Lung (tissue), 12 donors: ENCODE results near the gene CSH2. TPM values are rescaled to one million over a fixed set of nuclear protein-coding genes. Genes with fewer than 3 reads are reported as not detected.

Experiments
- ATAC-seq: fragments of 200-7000 bp; cut with Tn5 transposase; one replicate; pipeline ENCODE4 v1.9.1; 2020; ENCODE audit warnings: moderate number of reproducible peaks; ENCODE audit not compliant: insufficient read depth, low FRiP score
- DNase-seq, 3 donors: peaks; one replicate each; pipeline ENCODE4 v3.0.0-alpha.2; 2013 to 2017
- H3K27ac ChIP-seq, 2 donors: one replicate each; pipeline ENCODE4 v1.5.1; 2013; ENCODE audit warnings: mild to moderate bottlenecking in 2 of 2, moderate library complexity in 2 of 2, control low read depth in 1 of 2, inconsistent platforms in 1 of 2, low read depth in 1 of 2, low read length in 1 of 2
- H3K27me3 ChIP-seq, 3 donors: one replicate each; pipeline ENCODE4 v1.5.1; 2013; ENCODE audit warnings: low read length in 2 of 3; ENCODE audit not compliant: control insufficient read depth in 3 of 3, insufficient read depth in 3 of 3
- H3K36me3 ChIP-seq, 4 donors: one replicate each; pipeline ENCODE4 v1.5.1; 2013; ENCODE audit warnings: low read length in 4 of 4, mild to moderate bottlenecking in 1 of 4, moderate library complexity in 1 of 4; ENCODE audit not compliant: control insufficient read depth in 4 of 4, insufficient read depth in 4 of 4
- H3K4me1 ChIP-seq, 5 donors: one replicate each; pipeline ENCODE4 v1.5.1; 2013; ENCODE audit warnings: low read length in 5 of 5, mild to moderate bottlenecking in 2 of 5, moderate library complexity in 1 of 5; ENCODE audit not compliant: control insufficient read depth in 5 of 5, insufficient read depth in 5 of 5
- H3K4me3 ChIP-seq: one replicate; pipeline ENCODE4 v1.5.1; 2013; ENCODE audit warnings: mild to moderate bottlenecking, control low read depth, moderate library complexity
- H3K9ac ChIP-seq, 2 donors: one replicate each; pipeline ENCODE4 v1.5.1; 2013; ENCODE audit warnings: low read length in 2 of 2, control low read depth in 1 of 2; ENCODE audit not compliant: insufficient read depth in 1 of 2
- H3K9me3 ChIP-seq, 4 donors: one replicate each; pipeline ENCODE4 v1.5.1; 2013; ENCODE audit warnings: low read length in 3 of 4, mild to moderate bottlenecking in 1 of 4, moderate library complexity in 1 of 4; ENCODE audit not compliant: control insufficient read depth in 4 of 4, insufficient read depth in 3 of 4
- WGBS, 2 donors: extraction: QIAGEN DNeasy Blood & Tissue Kit; methylation state at CpG; one replicate each; pipeline ENCODE4 v1.1.7; 2013; 5-methylcytosine and 5-hydroxymethylcytosine counted together
- polyA plus RNA-seq, 2 donors: library from polyadenylated mRNA; stranded (reverse); fragments of 200-250 nt; gene quantifications; one replicate each; pipeline ENCODE4 v1.2.1, GENCODE V29; 2013
- total RNA-seq, 2 donors: library from RNA; depleted of rRNA in 1 of 2; stranded (reverse); fragments of >200 nt in 1 of 2; gene quantifications; one replicate each; pipeline ENCODE4 v1.2.1, GENCODE V29; 2014 to 2021
- TF ChIP-seq, protein P1 (sequence below): IDR thresholded peaks from 2 replicates; pipeline ENCODE4 v1.5.1; 2012; ENCODE audit warnings: mild to moderate bottlenecking; ENCODE audit errors: control extremely low read depth, extremely low read depth
- donor health status: control.
- donor health status: control.
- donor health status: Bipolar disorder and iron deficiency.
- donor health status: healthy.
- donor health status: DM: yes; HTN: yes; CAD: no.

Gene CSH2
- total and polyA plus RNA-seq, 4 donors: not detected

DNA sequence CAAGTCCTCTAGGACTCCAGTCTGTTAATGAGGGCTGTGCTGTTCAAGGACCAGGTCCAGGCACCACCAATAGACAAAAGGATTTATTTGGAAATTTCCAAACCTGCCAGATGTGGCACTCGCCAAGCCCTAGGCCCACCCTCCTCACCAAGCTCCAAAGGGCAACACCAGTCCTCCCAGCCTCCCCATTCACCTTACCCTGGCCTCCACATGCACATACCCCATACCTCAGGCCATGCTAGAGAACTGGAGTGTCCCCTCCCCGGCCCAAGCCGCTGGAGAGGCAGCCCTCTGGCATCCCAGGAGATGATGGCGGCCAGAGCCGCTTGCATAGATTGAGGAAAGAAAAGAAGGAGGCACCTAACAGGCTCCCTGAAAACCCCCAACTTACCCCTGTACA lies 41.5 kb downstream of the CSH2 start:
- Histone ChIP-seq H3K9me3 (no peaks in the 10 kb centered on the region), H3K36me3 (peaks cover 29 to 68% (median 50%) of the 10 kb centered on the region in 4 donors), H3K4me1 (peaks cover 0 to 13% (median 3%) of the 10 kb centered on the region in 5 donors), H3K27ac (no peak overlapping the region), H3K27me3 (no peaks in the 10 kb centered on the region), H3K9ac (no peak overlapping the region), H3K4me3 (no peak overlapping the region)
- DNase-seq (no peak), ATAC-seq (no peak)
- 89 to 90% methylated on average over 5 of the region's 5 CpGs for WGBS, 2 donors
- TF ChIP-seq, protein P1, sequence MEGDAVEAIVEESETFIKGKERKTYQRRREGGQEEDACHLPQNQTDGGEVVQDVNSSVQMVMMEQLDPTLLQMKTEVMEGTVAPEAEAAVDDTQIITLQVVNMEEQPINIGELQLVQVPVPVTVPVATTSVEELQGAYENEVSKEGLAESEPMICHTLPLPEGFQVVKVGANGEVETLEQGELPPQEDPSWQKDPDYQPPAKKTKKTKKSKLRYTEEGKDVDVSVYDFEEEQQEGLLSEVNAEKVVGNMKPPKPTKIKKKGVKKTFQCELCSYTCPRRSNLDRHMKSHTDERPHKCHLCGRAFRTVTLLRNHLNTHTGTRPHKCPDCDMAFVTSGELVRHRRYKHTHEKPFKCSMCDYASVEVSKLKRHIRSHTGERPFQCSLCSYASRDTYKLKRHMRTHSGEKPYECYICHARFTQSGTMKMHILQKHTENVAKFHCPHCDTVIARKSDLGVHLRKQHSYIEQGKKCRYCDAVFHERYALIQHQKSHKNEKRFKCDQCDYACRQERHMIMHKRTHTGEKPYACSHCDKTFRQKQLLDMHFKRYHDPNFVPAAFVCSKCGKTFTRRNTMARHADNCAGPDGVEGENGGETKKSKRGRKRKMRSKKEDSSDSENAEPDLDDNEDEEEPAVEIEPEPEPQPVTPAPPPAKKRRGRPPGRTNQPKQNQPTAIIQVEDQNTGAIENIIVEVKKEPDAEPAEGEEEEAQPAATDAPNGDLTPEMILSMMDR: no peak

DNA sequence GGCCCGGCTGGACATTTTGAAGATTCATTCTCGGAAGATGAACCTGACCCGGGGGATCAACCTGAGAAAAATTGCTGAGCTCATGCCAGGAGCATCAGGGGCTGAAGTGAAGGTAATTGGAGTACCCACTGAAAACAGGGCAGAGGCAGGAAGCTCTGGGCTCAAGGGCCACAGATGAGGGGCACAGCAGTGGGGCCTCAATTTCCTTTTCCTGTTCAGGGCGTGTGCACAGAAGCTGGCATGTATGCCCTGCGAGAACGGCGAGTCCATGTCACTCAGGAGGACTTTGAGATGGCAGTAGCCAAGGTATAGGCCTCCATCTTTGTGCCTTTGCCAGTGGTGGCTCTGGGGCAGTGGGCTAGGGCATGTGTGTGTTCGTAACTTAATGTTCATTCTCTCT lies 42.0 kb downstream of the CSH2 start:
- no peak overlapping the region for H3K4me3 ChIP-seq
- ATAC-seq: no peak
- H3K27ac ChIP-seq: no peak overlapping the region
- no peak for DNase-seq
- H3K9ac ChIP-seq: no peak overlapping the region
- 34 to 59% methylated on average over 8 of the region's 8 CpGs for WGBS, 2 donors
- no peaks in the 10 kb centered on the region for H3K9me3 ChIP-seq
- TF ChIP-seq, protein P1: no peak
- H3K4me1 ChIP-seq: peaks cover 0 to 12% (median 3%) of the 10 kb centered on the region in 5 donors
- peaks cover 27 to 64% (median 50%) of the 10 kb centered on the region in 4 donors for H3K36me3 ChIP-seq
- H3K27me3 ChIP-seq: no peaks in the 10 kb centered on the region

DNA sequence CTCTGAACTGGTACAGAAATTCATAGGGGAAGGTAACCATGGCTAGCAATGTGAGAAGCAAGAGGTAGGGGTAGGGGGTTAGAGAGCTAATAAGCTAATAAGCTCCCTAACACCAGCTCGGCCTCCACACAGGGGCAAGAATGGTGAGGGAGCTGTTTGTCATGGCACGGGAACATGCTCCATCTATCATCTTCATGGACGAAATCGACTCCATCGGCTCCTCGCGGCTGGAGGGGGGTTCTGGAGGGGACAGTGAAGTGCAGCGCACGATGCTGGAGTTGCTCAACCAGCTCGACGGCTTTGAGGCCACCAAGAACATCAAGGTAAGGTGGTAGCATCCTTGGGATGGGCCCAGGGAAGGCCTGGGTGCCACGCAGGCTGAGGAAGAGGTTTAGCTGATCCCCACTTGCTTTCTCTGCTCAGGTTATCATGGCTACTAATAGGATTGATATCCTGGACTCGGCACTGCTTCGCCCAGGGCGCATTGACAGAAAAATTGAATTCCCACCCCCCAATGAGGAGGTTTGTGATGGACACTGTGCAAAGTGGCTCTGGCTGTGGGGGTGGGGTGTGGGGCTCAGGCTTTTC lies 42.5 kb downstream of the CSH2 start:
- no peaks in the 10 kb centered on the region for H3K9me3 ChIP-seq
- no peaks in the 10 kb centered on the region for H3K27me3 ChIP-seq
- DNase-seq (no peak), ATAC-seq (no peak)
- H3K4me1 ChIP-seq: peaks cover 0 to 16% (median 4%) of the 10 kb centered on the region in 5 donors
- no peak overlapping the region for H3K4me3 ChIP-seq
- 84 to 85% methylated on average over 15 of the region's 15 CpGs for WGBS, 2 donors
- H3K9ac ChIP-seq: no peak overlapping the region
- TF ChIP-seq, protein P1: no peak
- H3K36me3 ChIP-seq: peaks cover 27 to 61% (median 49%) of the 10 kb centered on the region in 4 donors
- no peak overlapping the region for H3K27ac ChIP-seq

DNA sequence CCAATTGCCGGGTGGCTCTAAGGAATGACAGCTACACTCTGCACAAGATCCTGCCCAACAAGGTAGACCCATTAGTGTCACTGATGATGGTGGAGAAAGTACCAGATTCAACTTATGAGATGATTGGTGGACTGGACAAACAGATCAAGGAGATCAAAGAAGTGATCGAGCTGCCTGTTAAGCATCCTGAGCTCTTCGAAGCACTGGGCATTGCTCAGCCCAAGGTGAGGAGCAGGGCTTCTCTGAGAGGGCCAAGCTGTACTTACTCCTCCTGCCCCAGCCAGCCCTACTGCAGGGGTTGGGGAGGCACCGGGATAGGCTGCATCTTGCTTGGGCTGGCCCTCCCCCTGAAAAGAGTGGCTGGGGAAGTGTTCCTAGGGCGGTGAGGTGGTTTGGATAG lies 43.2 kb downstream of the CSH2 start:
- no peak overlapping the region for H3K9ac ChIP-seq
- WGBS, 2 donors: 91 to 93% methylated on average over 5 of the region's 5 CpGs
- H3K4me3 ChIP-seq: no peak overlapping the region
- ATAC-seq: no peak
- H3K27ac ChIP-seq: no peak overlapping the region
- H3K9me3 ChIP-seq: no peaks in the 10 kb centered on the region
- TF ChIP-seq, protein P1: no peak
- peaks cover 0 to 20% (median 7%) of the 10 kb centered on the region in 5 donors for H3K4me1 ChIP-seq
- no peaks in the 10 kb centered on the region for H3K27me3 ChIP-seq
- H3K36me3 ChIP-seq: peaks cover 28 to 58% (median 51%) of the 10 kb centered on the region in 4 donors
- DNase-seq: no peak
